Nephron (organoid): ENCODE measurements around the gene CD22.
"Not testable (repeated sequence)": the region's sequence is repeated elsewhere in the genome, so short reads cannot be mapped to it uniquely, and the experiment has no call there.

ENCODE experiments used
- H3K27ac Mint-ChIP-seq, 3 experiments: 2 replicates each; pipeline ENCODE4 v1.8.0; 2020; ENCODE audit warnings: mixed read lengths in 3 of 3, mild to moderate bottlenecking in 2 of 3, moderate library complexity in 1 of 3
- H3K27me3 Mint-ChIP-seq: 2 replicates; pipeline ENCODE4 v1.8.0; 2021; ENCODE audit warnings: low read depth, mild to moderate bottlenecking, moderate library complexity, mixed read lengths
- H3K36me3 Mint-ChIP-seq: 2 replicates; pipeline ENCODE4 v1.8.0; 2020; ENCODE audit warnings: low read depth, mixed read lengths
- H3K4me1 Mint-ChIP-seq: 2 replicates; pipeline ENCODE4 v1.8.0; 2020; ENCODE audit warnings: mixed read lengths
- H3K4me3 Mint-ChIP-seq, 3 experiments: 2 replicates each; pipeline ENCODE4 v1.8.0; 2020; ENCODE audit warnings: mild to moderate bottlenecking in 3 of 3, mixed read lengths in 3 of 3, moderate library complexity in 2 of 3
- H3K9me3 Mint-ChIP-seq: 2 replicates; pipeline ENCODE4 v1.8.0; 2020; ENCODE audit warnings: mixed read lengths
- CTCF ChIP-seq, 3 experiments: fragments of 200-600 bp; sonication (generic); IDR thresholded peaks; one replicate each; pipeline ENCODE4 v1.5.0; 2021; ENCODE audit warnings: antibody characterized with exemption in 3 of 3; ENCODE audit not compliant: unreplicated experiment in 3 of 3

CD22 gene

GRCh38 chr19:35375505-35376307, 46.7 kb downstream of the CD22 start:
- no peak overlapping the region for H3K4me3 Mint-ChIP-seq
- H3K27ac Mint-ChIP-seq, result no peak overlapping the region
- no peaks in the 10 kb centered on the region for H3K4me1 Mint-ChIP-seq
- peaks cover 16% of the 10 kb centered on the region for H3K27me3 Mint-ChIP-seq
- no peak for TF ChIP-seq CTCF (IDR thresholded peaks at IDR 0.05; ENCODE audit: unreplicated experiment in 3 of 3)
- H3K9me3 Mint-ChIP-seq, result no peaks in the 10 kb centered on the region
- H3K36me3 Mint-ChIP-seq, result no peaks in the 10 kb centered on the region

- no peak for TF ChIP-seq CTCF (IDR thresholded peaks at IDR 0.05; ENCODE audit: unreplicated experiment in 3 of 3)
Measured at GRCh38 chr19:35377656-35378055, 48.7 kb downstream of the CD22 start.

GRCh38 chr19:35378356-35378755, 49.4 kb downstream of the CD22 start:
- TF ChIP-seq CTCF (IDR thresholded peaks at IDR 0.05; ENCODE audit: unreplicated experiment in 3 of 3), result no peak
- H3K4me1 Mint-ChIP-seq, result no peaks in the 10 kb centered on the region
- no peak overlapping the region for H3K4me3 Mint-ChIP-seq
- H3K27ac Mint-ChIP-seq, result no peak overlapping the region
- H3K36me3 Mint-ChIP-seq, result no peaks in the 10 kb centered on the region
- peaks cover 17% of the 10 kb centered on the region for H3K27me3 Mint-ChIP-seq
- H3K9me3 Mint-ChIP-seq, result peaks cover 3% of the 10 kb centered on the region

More at GRCh38 chr19:35377656-35378055, 48.7 kb downstream of the CD22 start:
- peaks cover 17% of the 10 kb centered on the region for H3K27me3 Mint-ChIP-seq
- H3K9me3 Mint-ChIP-seq, result no peaks in the 10 kb centered on the region
- no peaks in the 10 kb centered on the region for H3K4me1 Mint-ChIP-seq
- H3K27ac Mint-ChIP-seq, result no peak overlapping the region
- no peaks in the 10 kb centered on the region for H3K36me3 Mint-ChIP-seq
- no peak overlapping the region for H3K4me3 Mint-ChIP-seq

- H3K36me3 Mint-ChIP-seq, H3K4me3 Mint-ChIP-seq, H3K9me3 Mint-ChIP-seq, H3K27ac Mint-ChIP-seq, H3K4me1 Mint-ChIP-seq: not testable (repeated sequence)
- peaks cover 17% of the 10 kb centered on the region for H3K27me3 Mint-ChIP-seq
Measured at GRCh38 chr19:35379545-35379944, 50.6 kb downstream of the CD22 start.

- peaks cover 17% of the 10 kb centered on the region for H3K27me3 Mint-ChIP-seq
- no peaks in the 10 kb centered on the region for H3K4me1 Mint-ChIP-seq
- no peak overlapping the region for H3K4me3 Mint-ChIP-seq
- TF ChIP-seq CTCF (IDR thresholded peaks at IDR 0.05; ENCODE audit: unreplicated experiment in 3 of 3), result no peak
- H3K9me3 Mint-ChIP-seq, result peaks cover 6% of the 10 kb centered on the region
- H3K27ac Mint-ChIP-seq, result no peak overlapping the region
- H3K36me3 Mint-ChIP-seq, result no peaks in the 10 kb centered on the region
Measured at GRCh38 chr19:35379992-35380391, 51.0 kb downstream of the CD22 start.

- peaks cover 6% of the 10 kb centered on the region for H3K9me3 Mint-ChIP-seq
Measured at GRCh38 chr19:35380450-35381124, 51.6 kb downstream of the CD22 start.

More at GRCh38 chr19:35380450-35381124, 51.6 kb downstream of the CD22 start:
- no peak overlapping the region for H3K4me3 Mint-ChIP-seq
- TF ChIP-seq CTCF (IDR thresholded peaks at IDR 0.05; ENCODE audit: unreplicated experiment in 3 of 3), result no peak
- H3K36me3 Mint-ChIP-seq, result no peaks in the 10 kb centered on the region
- H3K4me1 Mint-ChIP-seq, result no peaks in the 10 kb centered on the region
- H3K27me3 Mint-ChIP-seq, result peaks cover 17% of the 10 kb centered on the region
- no peak overlapping the region for H3K27ac Mint-ChIP-seq
